ENCODE data around the gene ACOT2. TPM values are rescaled to one million over a fixed set of nuclear protein-coding genes. Genes with fewer than 3 reads are reported as not detected.

Gene ACOT2
- total RNA-seq, 2 experiments from 2014 or later = 4.9 to 6.3 TPM

DNA sequence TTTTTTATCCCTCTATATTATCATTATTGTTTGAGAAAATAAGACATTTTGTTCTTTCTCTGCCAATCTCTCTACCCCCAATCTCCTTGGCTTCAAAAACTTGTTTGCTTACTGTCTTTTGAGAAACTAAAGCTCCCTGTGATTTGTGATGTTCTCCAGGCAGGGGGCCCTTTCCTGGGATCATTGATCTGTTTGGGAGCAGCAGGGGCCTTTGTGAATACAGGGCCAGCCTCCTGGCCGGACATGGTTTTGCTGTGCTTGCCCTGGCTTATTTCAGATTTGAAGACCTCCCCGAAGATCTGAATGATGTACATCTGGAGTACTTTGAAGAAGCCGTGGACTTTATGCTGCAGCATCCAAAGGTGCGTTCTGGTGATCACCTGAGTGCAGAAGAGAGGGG, 47.8 kb downstream of the ACOT2 start:
- Mint-ChIP-seq H3K27ac (no peak overlapping the region), H3K4me3 (no peak overlapping the region), H3K27me3 (no peaks in the 10 kb centered on the region), H3K9me3 (no peaks in the 10 kb centered on the region), H3K4me1 (ENCODE audit: low read depth) (peaks cover 2% of the 10 kb centered on the region), H3K36me3 (ENCODE audit: low read depth) (no peaks in the 10 kb centered on the region)
- DNase-seq (no peak), ATAC-seq (no peak)
- TF ChIP-seq, protein P1, sequence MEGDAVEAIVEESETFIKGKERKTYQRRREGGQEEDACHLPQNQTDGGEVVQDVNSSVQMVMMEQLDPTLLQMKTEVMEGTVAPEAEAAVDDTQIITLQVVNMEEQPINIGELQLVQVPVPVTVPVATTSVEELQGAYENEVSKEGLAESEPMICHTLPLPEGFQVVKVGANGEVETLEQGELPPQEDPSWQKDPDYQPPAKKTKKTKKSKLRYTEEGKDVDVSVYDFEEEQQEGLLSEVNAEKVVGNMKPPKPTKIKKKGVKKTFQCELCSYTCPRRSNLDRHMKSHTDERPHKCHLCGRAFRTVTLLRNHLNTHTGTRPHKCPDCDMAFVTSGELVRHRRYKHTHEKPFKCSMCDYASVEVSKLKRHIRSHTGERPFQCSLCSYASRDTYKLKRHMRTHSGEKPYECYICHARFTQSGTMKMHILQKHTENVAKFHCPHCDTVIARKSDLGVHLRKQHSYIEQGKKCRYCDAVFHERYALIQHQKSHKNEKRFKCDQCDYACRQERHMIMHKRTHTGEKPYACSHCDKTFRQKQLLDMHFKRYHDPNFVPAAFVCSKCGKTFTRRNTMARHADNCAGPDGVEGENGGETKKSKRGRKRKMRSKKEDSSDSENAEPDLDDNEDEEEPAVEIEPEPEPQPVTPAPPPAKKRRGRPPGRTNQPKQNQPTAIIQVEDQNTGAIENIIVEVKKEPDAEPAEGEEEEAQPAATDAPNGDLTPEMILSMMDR (IDR thresholded peaks at IDR 0.05) = no peak
- CTCF ChIA-PET = no interaction called here
- intact Hi-C loops (cut with micrococcal nuclease) = no loop called here
- POLR2A ChIA-PET = no interaction called here

- intact Hi-C loops (cut with micrococcal nuclease) = no loop called here
- Mint-ChIP-seq H3K27ac (no peak overlapping the region), H3K4me3 (no peak overlapping the region), H3K9me3 (no peaks in the 10 kb centered on the region), H3K36me3 (ENCODE audit: low read depth) (no peaks in the 10 kb centered on the region), H3K4me1 (ENCODE audit: low read depth) (no peaks in the 10 kb centered on the region), H3K27me3 (no peaks in the 10 kb centered on the region)
- no peak for DNase-seq
- TF ChIP-seq, protein P1 (IDR thresholded peaks at IDR 0.05) = no peak
- CTCF ChIA-PET = interaction anchor here (1.0 to 1.5 kb wide), 3 partner anchors 14 to 51 kb away, joined by 3 read pairs; partner anchors contain the start of gene ACOT2
- POLR2A ChIA-PET = interaction anchor here (1.4 to 1.8 kb wide), 2 partner anchors 25 to 50 kb away, joined by 3 to 5 read pairs; partner anchors contain the start of gene ACOT2
- ATAC-seq = no peak
These were observed 50.5 kb downstream of the ACOT2 start for GRCh38 chr14:73619524-73619923.

DNA sequence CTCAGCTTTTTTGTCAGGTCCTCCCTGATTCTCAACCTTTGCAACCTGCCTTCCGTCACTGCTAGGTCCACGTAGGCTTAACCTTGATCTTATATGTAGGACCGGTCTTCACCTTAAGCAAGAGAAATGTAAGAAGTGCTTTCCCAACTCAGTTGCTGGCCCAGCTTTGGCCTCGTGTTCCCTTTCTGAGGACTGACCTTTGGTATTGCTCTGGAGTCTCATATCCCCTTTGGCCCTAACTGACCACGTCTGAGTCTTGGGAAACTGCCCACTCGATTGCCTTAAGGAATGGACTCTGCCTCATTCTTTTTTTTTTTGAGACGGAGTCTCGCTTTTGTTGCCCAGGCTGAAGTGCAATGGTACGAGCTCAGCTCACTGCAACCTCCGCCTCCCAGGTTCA, 51.3 kb downstream of the ACOT2 start:
- no peak overlapping the region for H3K4me3 Mint-ChIP-seq
- TF ChIP-seq, protein P1 (IDR thresholded peaks at IDR 0.05) = no peak
- intact Hi-C loops (cut with micrococcal nuclease) = no loop called here
- DNase-seq (no peak), ATAC-seq (no peak)
- ChIA-PET POLR2A (no interaction called here), CTCF (no interaction called here)
- no peaks in the 10 kb centered on the region for H3K27me3 Mint-ChIP-seq
- no peaks in the 10 kb centered on the region for H3K4me1 Mint-ChIP-seq (ENCODE audit: low read depth)
- no peaks in the 10 kb centered on the region for H3K9me3 Mint-ChIP-seq
- no peak overlapping the region for H3K27ac Mint-ChIP-seq
- H3K36me3 Mint-ChIP-seq (ENCODE audit: low read depth) = no peaks in the 10 kb centered on the region

GRCh38 chr14:73623504-73624054, 54.6 kb downstream of the ACOT2 start:
- no peak for ATAC-seq
- no peak for DNase-seq
- H3K4me3 Mint-ChIP-seq = no peak overlapping the region
- H3K4me1 Mint-ChIP-seq (ENCODE audit: low read depth) = no peaks in the 10 kb centered on the region
- no peaks in the 10 kb centered on the region for H3K9me3 Mint-ChIP-seq
- no peak overlapping the region for H3K27ac Mint-ChIP-seq
- ChIA-PET CTCF (interaction anchor here (1.3 kb wide), 1 partner anchor 9 kb away, joined by 4 read pairs; no protein-coding TSS in a partner anchor), POLR2A (no interaction called here)
- intact Hi-C loops (cut with micrococcal nuclease) = no loop called here
- TF ChIP-seq, protein P1 (IDR thresholded peaks at IDR 0.05) = no peak
- H3K27me3 Mint-ChIP-seq = no peaks in the 10 kb centered on the region
- H3K36me3 Mint-ChIP-seq (ENCODE audit: low read depth) = no peaks in the 10 kb centered on the region

Other genes with a start within 250 kb of the ACOT2 start
- 10 to 100 TPM; 31.8 to 33.0 TPM for gene NUMB, start 110.7 kb upstream of the ACOT2 start, total RNA-seq
- 10 to 100 TPM; 14.2 to 15.2 TPM for gene RIOX1, start 78.3 kb upstream of the ACOT2 start, total RNA-seq
- gene ACOT1, start 32.1 kb upstream of the ACOT2 start, total RNA-seq = 1 to 10 TPM; 1.2 to 1.3 TPM
- gene HEATR4, start 10.3 kb upstream of the ACOT2 start, total RNA-seq = not detected
- gene ACOT4, start 22.7 kb downstream of the ACOT2 start, total RNA-seq = 1 to 10 TPM; 1.8 to 2.2 TPM
- gene ACOT6, start 43.3 kb downstream of the ACOT2 start, total RNA-seq = not detected
- gene DNAL1, start 75.8 kb downstream of the ACOT2 start, total RNA-seq = 1 to 10 TPM; 4.8 to 5.9 TPM
- gene PNMA1, start 145.2 kb downstream of the ACOT2 start, total RNA-seq = 10 to 100 TPM; 22.9 to 24.1 TPM

Measured in activated CD8-positive, alpha-beta T cell treated with anti-CD3 and anti-CD28 coated beads for 36 hours (primary cell).